HepG2 (cell line): ENCODE results near the gene ATG13. TPM values are rescaled to one million over a fixed set of nuclear protein-coding genes. Genes with fewer than 3 reads are reported as not detected.

Experiments
- ARNT2 ChIP-seq: sonication (generic); formaldehyde crosslinking; IDR thresholded peaks from 2 replicates; pipeline ENCODE4 v1.8.0; 2022; ENCODE audit warnings: mild to moderate bottlenecking, low read depth, missing genetic modification reagents, moderate library complexity
- EHMT2 ChIP-seq: fragments of 200-600 bp; sonication (generic); IDR thresholded peaks from 2 replicates; pipeline ENCODE4 v1.7.0; 2017; ENCODE audit warnings: antibody characterized with exemption, low read depth, low read length, borderline replicate concordance
- MIER2 ChIP-seq: IDR thresholded peaks from 2 replicates; pipeline ENCODE4 v1.6.1; 2016; ENCODE audit warnings: missing biosample characterization, missing genetic modification reagents
- POLR2A ChIP-seq, 2 experiments: IDR thresholded peaks; 2 replicates each; pipeline ENCODE4 v1.6.1; 2011; ENCODE audit warnings: low read depth in 2 of 2, low read length in 2 of 2, mild to moderate bottlenecking in 1 of 2, moderate library complexity in 1 of 2; ENCODE audit not compliant: insufficient read depth in 1 of 2
- PPARG ChIP-seq: conservative IDR thresholded peaks from 2 replicates; pipeline ENCODE4 v1.6.1; 2016; ENCODE audit warnings: missing biosample characterization, missing genetic modification reagents
- SIX4 ChIP-seq: sonication (generic); formaldehyde crosslinking; IDR thresholded peaks from 2 replicates; pipeline ENCODE4 v1.4.0; 2020; ENCODE audit warnings: missing genetic modification reagents
- TGIF2 ChIP-seq: IDR thresholded peaks from 2 replicates; pipeline ENCODE4 v1.6.1; 2016; ENCODE audit warnings: control low read depth, missing compliant biosample characterization
- YY1 ChIP-seq: IDR thresholded peaks from 2 replicates; pipeline ENCODE4 v1.6.1; 2011; ENCODE audit warnings: low read length, low read depth, moderate library complexity, mild to moderate bottlenecking; ENCODE audit not compliant: insufficient read depth, insufficient replicate concordance
- ZC3H4 ChIP-seq: sonication (generic); formaldehyde crosslinking; IDR thresholded peaks from 2 replicates; pipeline ENCODE4 v1.4.0; 2020; ENCODE audit warnings: missing genetic modification reagents, borderline replicate concordance
- ZNF253 ChIP-seq: sonication (generic); formaldehyde crosslinking; IDR thresholded peaks from 2 replicates; pipeline ENCODE4 v1.8.0; 2022; ENCODE audit warnings: mild to moderate bottlenecking, missing genetic modification reagents, borderline replicate concordance
- ZNF510 ChIP-seq: sonication (generic); formaldehyde crosslinking; IDR thresholded peaks from 2 replicates; pipeline ENCODE4 v1.4.0; 2020; ENCODE audit warnings: low read depth, mild to moderate bottlenecking, missing genetic modification reagents
- ZNF564 ChIP-seq: sonication (generic); formaldehyde crosslinking; IDR thresholded peaks from 2 replicates; pipeline ENCODE4 v1.8.1; 2023; ENCODE audit warnings: mild to moderate bottlenecking, missing genetic modification reagents
- polyA plus RNA-seq, 8 experiments: library from polyadenylated mRNA; depleted of rRNA in 3 of 8; stranded (reverse) in 7 of 8; unstranded in 1 of 8; fragments of >200 nt; fragmentation: Illumina TruSeq in 4 of 8; extraction: Trizol in 4 of 8; gene quantifications; 2 replicates each; pipeline versions ENCODE4 v1.2.1 to v1.2.3, GENCODE V29; 2011 to 2016; ENCODE audit warnings: low read depth in 4 of 8, missing spikeins in 1 of 8, mixed read lengths in 1 of 8; ENCODE audit not compliant: insufficient read depth in 1 of 8
- total RNA-seq, 5 experiments: library from RNA; depleted of rRNA; stranded (reverse); fragments of >200 nt; fragmentation: Illumina TruSeq; extraction: Trizol; gene quantifications; 2 replicates each; pipeline ENCODE4 v1.2.3, GENCODE V29; 2016; ENCODE audit warnings: low read depth in 1 of 5
- TF ChIP-seq, protein P1 (sequence below): sonication (generic); formaldehyde crosslinking; IDR thresholded peaks from 2 replicates; pipeline ENCODE4 v1.4.0; 2020; ENCODE audit warnings: missing genetic modification reagents
- TF ChIP-seq, protein P2 (sequence below): sonication (generic); formaldehyde crosslinking; IDR thresholded peaks from 2 replicates; pipeline ENCODE4 v1.5.0; 2020; ENCODE audit warnings: missing genetic modification reagents, mild to moderate bottlenecking, borderline replicate concordance
- TF ChIP-seq, protein P3 (sequence below): sonication (generic); formaldehyde crosslinking; IDR thresholded peaks from 2 replicates; pipeline ENCODE4 v1.4.0; 2020; ENCODE audit warnings: missing genetic modification reagents
- TF ChIP-seq, protein P4 (sequence below): sonication (generic); formaldehyde crosslinking; IDR thresholded peaks from 2 replicates; pipeline ENCODE4 v1.9.0; 2022; ENCODE audit warnings: missing genetic modification reagents, mild to moderate bottlenecking, borderline replicate concordance
- TF ChIP-seq, protein P5 (sequence below): sonication (generic); formaldehyde crosslinking; IDR thresholded peaks from 2 replicates; pipeline ENCODE4 v1.4.0; 2020; ENCODE audit warnings: missing genetic modification reagents
- TF ChIP-seq, protein P6 (sequence below): sonication (generic); formaldehyde crosslinking; IDR thresholded peaks from 2 replicates; pipeline ENCODE4 v1.4.0; 2020; ENCODE audit warnings: missing genetic modification reagents

ATG13 gene
- total and polyA plus RNA-seq, 2 of the 13 experiments (the other 11 are each of a cell fraction or from before 2014, with no cell fraction given): 55.0 to 77.3 TPM

DNA sequence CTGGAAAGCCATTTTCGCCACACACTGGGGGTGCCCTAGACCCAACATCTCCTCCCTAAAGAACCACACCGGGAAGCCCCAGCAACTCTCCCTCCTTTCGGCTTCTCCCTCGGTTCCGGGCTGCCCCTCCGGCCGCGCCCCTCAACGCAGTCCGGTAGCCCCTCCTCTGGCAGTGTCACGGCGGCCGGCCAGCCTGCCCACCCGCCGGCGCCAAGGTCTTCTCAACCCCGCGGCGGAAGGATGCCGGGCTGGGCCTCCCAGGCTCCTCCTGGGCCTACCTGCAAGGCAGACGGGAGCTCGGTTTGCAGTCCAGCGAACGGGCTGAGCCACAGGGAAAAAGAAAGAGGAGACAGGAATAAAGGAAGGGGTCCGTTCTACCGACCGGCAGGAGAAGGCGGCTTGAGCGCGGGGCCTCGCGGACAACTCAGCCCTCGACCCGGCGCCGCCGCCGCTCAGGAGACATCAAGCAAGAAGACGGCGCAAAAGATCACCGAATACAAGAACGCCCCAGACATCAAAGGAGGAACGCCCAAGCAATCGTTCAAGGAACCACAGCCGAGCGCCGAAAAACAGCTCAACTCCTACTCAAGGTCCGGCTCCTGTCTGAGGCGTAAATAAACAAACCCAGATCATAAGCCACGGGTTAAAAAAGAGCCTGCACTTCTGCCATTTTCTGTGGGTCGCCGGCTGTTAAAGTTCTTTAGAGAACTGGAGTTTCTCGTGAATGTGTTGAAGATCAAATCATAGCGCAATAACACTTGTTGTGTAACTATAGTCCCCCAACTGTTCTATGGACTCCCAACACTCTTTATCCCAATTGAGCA, 23.6 kb upstream of the ATG13 start, which contains the start of gene AMBRA1 (continued):
- TF ChIP-seq ZC3H4 (CRISPR knock-in tag) (no peak), TGIF2 (CRISPR knock-in tag) (peak; percentile 64; the same call in 1 of the 2 replicates), ZNF510 (CRISPR knock-in tag) (peak; percentile 53; the same call in 1 of the 2 replicates), YY1 (peak; percentile 84), ZNF564 (peak; percentile 83; the same call in 1 of the 2 replicates), PPARG (CRISPR knock-in tag) (peak; percentile 52; the same call in 1 of the 2 replicates), ZNF253 (CRISPR knock-in tag) (no peak), MIER2 (CRISPR knock-in tag) (0 out of 2 replicates have a peak, but pooled peaks have one; percentile 45), EHMT2 (no peak), ARNT2 (CRISPR knock-in tag) (peak; percentile 31; the same call in 1 of the 2 replicates), POLR2A (IDR thresholded peaks at IDR 0.05; ENCODE audit: insufficient read depth in 1 of 2, low read depth in 2 of 2, low read length in 2 of 2) (peak; percentile 62 to 71; a peak in 3 of 4 replicates), SIX4 (CRISPR knock-in tag) (0 out of 2 replicates have a peak, but pooled peaks have one; percentile 22)
- TF ChIP-seq, protein P1, sequence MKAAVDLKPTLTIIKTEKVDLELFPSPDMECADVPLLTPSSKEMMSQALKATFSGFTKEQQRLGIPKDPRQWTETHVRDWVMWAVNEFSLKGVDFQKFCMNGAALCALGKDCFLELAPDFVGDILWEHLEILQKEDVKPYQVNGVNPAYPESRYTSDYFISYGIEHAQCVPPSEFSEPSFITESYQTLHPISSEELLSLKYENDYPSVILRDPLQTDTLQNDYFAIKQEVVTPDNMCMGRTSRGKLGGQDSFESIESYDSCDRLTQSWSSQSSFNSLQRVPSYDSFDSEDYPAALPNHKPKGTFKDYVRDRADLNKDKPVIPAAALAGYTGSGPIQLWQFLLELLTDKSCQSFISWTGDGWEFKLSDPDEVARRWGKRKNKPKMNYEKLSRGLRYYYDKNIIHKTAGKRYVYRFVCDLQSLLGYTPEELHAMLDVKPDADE (CRISPR knock-in tag): no peak
- TF ChIP-seq, protein P2, sequence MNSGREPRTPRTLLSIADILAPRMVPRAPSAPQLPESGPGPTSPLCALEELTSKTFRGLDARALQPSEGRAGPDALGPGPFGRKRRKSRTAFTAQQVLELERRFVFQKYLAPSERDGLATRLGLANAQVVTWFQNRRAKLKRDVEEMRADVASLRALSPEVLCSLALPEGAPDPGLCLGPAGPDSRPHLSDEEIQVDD (CRISPR knock-in tag): no peak
- TF ChIP-seq, protein P3, sequence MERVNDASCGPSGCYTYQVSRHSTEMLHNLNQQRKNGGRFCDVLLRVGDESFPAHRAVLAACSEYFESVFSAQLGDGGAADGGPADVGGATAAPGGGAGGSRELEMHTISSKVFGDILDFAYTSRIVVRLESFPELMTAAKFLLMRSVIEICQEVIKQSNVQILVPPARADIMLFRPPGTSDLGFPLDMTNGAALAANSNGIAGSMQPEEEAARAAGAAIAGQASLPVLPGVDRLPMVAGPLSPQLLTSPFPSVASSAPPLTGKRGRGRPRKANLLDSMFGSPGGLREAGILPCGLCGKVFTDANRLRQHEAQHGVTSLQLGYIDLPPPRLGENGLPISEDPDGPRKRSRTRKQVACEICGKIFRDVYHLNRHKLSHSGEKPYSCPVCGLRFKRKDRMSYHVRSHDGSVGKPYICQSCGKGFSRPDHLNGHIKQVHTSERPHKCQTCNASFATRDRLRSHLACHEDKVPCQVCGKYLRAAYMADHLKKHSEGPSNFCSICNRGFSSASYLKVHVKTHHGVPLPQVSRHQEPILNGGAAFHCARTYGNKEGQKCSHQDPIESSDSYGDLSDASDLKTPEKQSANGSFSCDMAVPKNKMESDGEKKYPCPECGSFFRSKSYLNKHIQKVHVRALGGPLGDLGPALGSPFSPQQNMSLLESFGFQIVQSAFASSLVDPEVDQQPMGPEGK (CRISPR knock-in tag): peak; percentile 10
- TF ChIP-seq, protein P4, sequence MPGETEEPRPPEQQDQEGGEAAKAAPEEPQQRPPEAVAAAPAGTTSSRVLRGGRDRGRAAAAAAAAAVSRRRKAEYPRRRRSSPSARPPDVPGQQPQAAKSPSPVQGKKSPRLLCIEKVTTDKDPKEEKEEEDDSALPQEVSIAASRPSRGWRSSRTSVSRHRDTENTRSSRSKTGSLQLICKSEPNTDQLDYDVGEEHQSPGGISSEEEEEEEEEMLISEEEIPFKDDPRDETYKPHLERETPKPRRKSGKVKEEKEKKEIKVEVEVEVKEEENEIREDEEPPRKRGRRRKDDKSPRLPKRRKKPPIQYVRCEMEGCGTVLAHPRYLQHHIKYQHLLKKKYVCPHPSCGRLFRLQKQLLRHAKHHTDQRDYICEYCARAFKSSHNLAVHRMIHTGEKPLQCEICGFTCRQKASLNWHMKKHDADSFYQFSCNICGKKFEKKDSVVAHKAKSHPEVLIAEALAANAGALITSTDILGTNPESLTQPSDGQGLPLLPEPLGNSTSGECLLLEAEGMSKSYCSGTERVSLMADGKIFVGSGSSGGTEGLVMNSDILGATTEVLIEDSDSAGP (CRISPR knock-in tag): peak; percentile 83
- TF ChIP-seq, protein P5, sequence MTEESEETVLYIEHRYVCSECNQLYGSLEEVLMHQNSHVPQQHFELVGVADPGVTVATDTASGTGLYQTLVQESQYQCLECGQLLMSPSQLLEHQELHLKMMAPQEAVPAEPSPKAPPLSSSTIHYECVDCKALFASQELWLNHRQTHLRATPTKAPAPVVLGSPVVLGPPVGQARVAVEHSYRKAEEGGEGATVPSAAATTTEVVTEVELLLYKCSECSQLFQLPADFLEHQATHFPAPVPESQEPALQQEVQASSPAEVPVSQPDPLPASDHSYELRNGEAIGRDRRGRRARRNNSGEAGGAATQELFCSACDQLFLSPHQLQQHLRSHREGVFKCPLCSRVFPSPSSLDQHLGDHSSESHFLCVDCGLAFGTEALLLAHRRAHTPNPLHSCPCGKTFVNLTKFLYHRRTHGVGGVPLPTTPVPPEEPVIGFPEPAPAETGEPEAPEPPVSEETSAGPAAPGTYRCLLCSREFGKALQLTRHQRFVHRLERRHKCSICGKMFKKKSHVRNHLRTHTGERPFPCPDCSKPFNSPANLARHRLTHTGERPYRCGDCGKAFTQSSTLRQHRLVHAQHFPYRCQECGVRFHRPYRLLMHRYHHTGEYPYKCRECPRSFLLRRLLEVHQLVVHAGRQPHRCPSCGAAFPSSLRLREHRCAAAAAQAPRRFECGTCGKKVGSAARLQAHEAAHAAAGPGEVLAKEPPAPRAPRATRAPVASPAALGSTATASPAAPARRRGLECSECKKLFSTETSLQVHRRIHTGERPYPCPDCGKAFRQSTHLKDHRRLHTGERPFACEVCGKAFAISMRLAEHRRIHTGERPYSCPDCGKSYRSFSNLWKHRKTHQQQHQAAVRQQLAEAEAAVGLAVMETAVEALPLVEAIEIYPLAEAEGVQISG: peak; percentile 83
- TF ChIP-seq, protein P6, sequence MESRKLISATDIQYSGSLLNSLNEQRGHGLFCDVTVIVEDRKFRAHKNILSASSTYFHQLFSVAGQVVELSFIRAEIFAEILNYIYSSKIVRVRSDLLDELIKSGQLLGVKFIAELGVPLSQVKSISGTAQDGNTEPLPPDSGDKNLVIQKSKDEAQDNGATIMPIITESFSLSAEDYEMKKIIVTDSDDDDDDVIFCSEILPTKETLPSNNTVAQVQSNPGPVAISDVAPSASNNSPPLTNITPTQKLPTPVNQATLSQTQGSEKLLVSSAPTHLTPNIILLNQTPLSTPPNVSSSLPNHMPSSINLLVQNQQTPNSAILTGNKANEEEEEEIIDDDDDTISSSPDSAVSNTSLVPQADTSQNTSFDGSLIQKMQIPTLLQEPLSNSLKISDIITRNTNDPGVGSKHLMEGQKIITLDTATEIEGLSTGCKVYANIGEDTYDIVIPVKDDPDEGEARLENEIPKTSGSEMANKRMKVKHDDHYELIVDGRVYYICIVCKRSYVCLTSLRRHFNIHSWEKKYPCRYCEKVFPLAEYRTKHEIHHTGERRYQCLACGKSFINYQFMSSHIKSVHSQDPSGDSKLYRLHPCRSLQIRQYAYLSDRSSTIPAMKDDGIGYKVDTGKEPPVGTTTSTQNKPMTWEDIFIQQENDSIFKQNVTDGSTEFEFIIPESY (CRISPR knock-in tag): no peak
